Gastroesophageal sphincter (tissue), 3 donors: Measurements from ENCODE around the gene ZMYM3.

Source experiments
- CTCF ChIP-seq, 4 experiments: fragments of 200-600 bp in 2 of 4; fragments of 450-650 bp in 2 of 4; sonication (generic) in 1 of 4; IDR thresholded peaks; one replicate each; pipeline ENCODE4 v1.5.1; 2017 to 2019; ENCODE audit warnings: antibody characterized with exemption in 4 of 4, mild to moderate bottlenecking in 2 of 4, moderate library complexity in 2 of 4
- POLR2A ChIP-seq, 2 donors: fragments of 450-650 bp; IDR thresholded peaks; one replicate each; pipeline ENCODE4 v1.6.1; 2017; ENCODE audit warnings: antibody characterized with exemption in 2 of 2, mild to moderate bottlenecking in 2 of 2, moderate library complexity in 1 of 2
- POLR2AphosphoS5 ChIP-seq: sonication (generic); formaldehyde crosslinking; IDR thresholded peaks from one replicate; pipeline ENCODE4 v1.6.1; 2017; ENCODE audit warnings: antibody characterized with exemption

GRCh38 chrX:71251466-71251973 is 2.4 kb downstream of the ZMYM3 start:
- TF ChIP-seq CTCF (IDR thresholded peaks at IDR 0.05) (no peak), POLR2AphosphoS5 (no peak), POLR2A (IDR thresholded peaks at IDR 0.05) (no peak)
